ENCODE data around the gene PXMP4.
"Not testable (repeated sequence)": the region's sequence is repeated elsewhere in the genome, so short reads cannot be mapped to it uniquely, and the experiment has no call there.

Gene PXMP4

GRCh38 chr20:33701629-33702450 is 18.3 kb downstream of the PXMP4 start:
- no peak for DNase-seq

- not testable (repeated sequence) for DNase-seq
These were observed 19.2 kb downstream of the PXMP4 start for GRCh38 chr20:33700696-33701441.

- not testable (repeated sequence) for DNase-seq
These were observed 21.1 kb downstream of the PXMP4 start for GRCh38 chr20:33698966-33699365.

GRCh38 chr20:33697129-33697528 is 23.0 kb downstream of the PXMP4 start:
- peak in 1 of 4 experiments; percentile 15 for DNase-seq

GRCh38 chr20:33696448-33696847 is 23.7 kb downstream of the PXMP4 start:
- DNase-seq = no peak

GRCh38 chr20:33694639-33695012 is 25.5 kb downstream of the PXMP4 start:
- DNase-seq = no peak

GRCh38 chr20:33693741-33694638 is 26.1 kb downstream of the PXMP4 start:
- no peak for DNase-seq

- no peak for DNase-seq
These were observed 26.8 kb downstream of the PXMP4 start for GRCh38 chr20:33693289-33693688.

- DNase-seq = peak; percentile 58 to 74 (median 69)
These were observed 30.1 kb downstream of the PXMP4 start for GRCh38 chr20:33689973-33690372.

- no peak for DNase-seq
These were observed 30.6 kb downstream of the PXMP4 start for GRCh38 chr20:33689493-33689892.

GRCh38 chr20:33688938-33689424 is 31.1 kb downstream of the PXMP4 start:
- no peak for DNase-seq

GRCh38 chr20:33687993-33688937 is 31.8 kb downstream of the PXMP4 start:
- no peak for DNase-seq

GRCh38 chr20:33687370-33687915 is 32.7 kb downstream of the PXMP4 start:
- DNase-seq = peak; percentile 75 to 87 (median 78)

GRCh38 chr20:33686984-33687366 is 33.1 kb downstream of the PXMP4 start:
- DNase-seq = no peak

- peak; percentile 96 to 99 (median 98) for DNase-seq
These were observed 33.8 kb downstream of the PXMP4 start, which contains the start of gene E2F1 for GRCh38 chr20:33686100-33686983. E2F1 (minus strand) TSS chr20:33686385; CDS start chr20:33686264, 121 bp downstream.

GRCh38 chr20:33685328-33686099 is 34.6 kb downstream of the PXMP4 start:
- peak; percentile 54 to 82 (median 68) for DNase-seq

GRCh38 chr20:33684533-33685327 is 35.4 kb downstream of the PXMP4 start:
- DNase-seq = no peak

- no peak for DNase-seq
These were observed 38.3 kb downstream of the PXMP4 start for GRCh38 chr20:33681728-33682353.
